Measurements from ENCODE around the gene CYP2R1. TPM values are rescaled to one million over a fixed set of nuclear protein-coding genes. Genes with fewer than 3 reads are reported as not detected.

Gene CYP2R1
- total and polyA plus RNA-seq, 2 experiments from 2014 or later, result 11.8 to 16.4 TPM

- Mint-ChIP-seq H3K27me3 (ENCODE audit: insufficient read depth, low read depth, poor library complexity) (no peaks in the 10 kb centered on the region), H3K27ac (no peak overlapping the region), H3K36me3 (ENCODE audit: low read depth) (peaks cover 8% of the 10 kb centered on the region; the same call in 1 of the 3 replicates), H3K4me1 (no peaks in the 10 kb centered on the region), H3K9me3 (peaks cover 19% of the 10 kb centered on the region), H3K4me3 (no peak overlapping the region)
- no peak overlapping the region for H3K4me3 ChIP-seq
- H3K27me3 ChIP-seq (ENCODE audit: insufficient read depth), result no peaks in the 10 kb centered on the region
- H3K36me3 ChIP-seq (ENCODE audit: insufficient read depth), result no peaks in the 10 kb centered on the region
- no peak overlapping the region for H2AFZ ChIP-seq
- no peaks in the 10 kb centered on the region for H4K20me1 ChIP-seq (replicated peaks; ENCODE audit: insufficient read depth)
- H3F3A ChIP-seq (replicated peaks; ENCODE audit: low read depth), result no peaks in the 10 kb centered on the region
- DNase-seq (ENCODE audit: low spot score), result no peak
- no peaks in the 10 kb centered on the region for H3K79me2 ChIP-seq (replicated peaks; ENCODE audit: insufficient read depth)
- no peak for ATAC-seq
- no peaks in the 10 kb centered on the region for H3K9me2 ChIP-seq (ENCODE audit: insufficient read depth)
- H3K4me1 ChIP-seq (ENCODE audit: insufficient read depth), result no peaks in the 10 kb centered on the region
- H3K27ac ChIP-seq (ENCODE audit: low read depth), result no peak overlapping the region
- TF ChIP-seq NANOG (IDR thresholded peaks at IDR 0.05; ENCODE audit: borderline replicate concordance), result no peak
- TF ChIP-seq JUNB (IDR thresholded peaks at IDR 0.05; ENCODE audit: unreplicated experiment), result no peak
- TF ChIP-seq ETS1 (IDR thresholded peaks at IDR 0.05), result no peak
- TF ChIP-seq EZH2phosphoT487 (IDR thresholded peaks at IDR 0.05; ENCODE audit: unreplicated experiment), result no peak
- TF ChIP-seq ZNF114 (CRISPR knock-in tag; IDR thresholded peaks at IDR 0.05), result no peak
- no peak overlapping the region for H3K4me2 ChIP-seq
Measured at GRCh38 chr11:14930369-14930768, 38.3 kb upstream of the CYP2R1 start.

GRCh38 chr11:14927146-14927545, 35.1 kb upstream of the CYP2R1 start:
- Histone ChIP-seq H3K27ac (ENCODE audit: low read depth) (no peak overlapping the region), H3K79me2 (replicated peaks; ENCODE audit: insufficient read depth) (no peaks in the 10 kb centered on the region), H3K4me2 (no peak overlapping the region), H4K20me1 (replicated peaks; ENCODE audit: insufficient read depth) (no peaks in the 10 kb centered on the region), H2AFZ (no peak overlapping the region), H3F3A (replicated peaks; ENCODE audit: low read depth) (no peaks in the 10 kb centered on the region), H3K4me1 (ENCODE audit: insufficient read depth) (no peaks in the 10 kb centered on the region), H3K27me3 (ENCODE audit: insufficient read depth) (no peaks in the 10 kb centered on the region), H3K36me3 (ENCODE audit: insufficient read depth) (no peaks in the 10 kb centered on the region), H3K4me3 (no peak overlapping the region), H3K9me2 (ENCODE audit: insufficient read depth) (no peaks in the 10 kb centered on the region; the same call in 1 of the 2 replicates)
- TF ChIP-seq ETS1 (IDR thresholded peaks at IDR 0.05) (no peak), CREB1 (CRISPR knock-in tag; IDR thresholded peaks at IDR 0.05; ENCODE audit: low read depth) (no peak), ZNF331 (CRISPR knock-in tag; IDR thresholded peaks at IDR 0.05; ENCODE audit: low read depth) (no peak), EZH2phosphoT487 (IDR thresholded peaks at IDR 0.05; ENCODE audit: unreplicated experiment) (no peak), POLR2AphosphoS5 (IDR thresholded peaks at IDR 0.05; ENCODE audit: low read depth) (no peak), ZNF462 (CRISPR knock-in tag; IDR thresholded peaks at IDR 0.05) (no peak)
- Mint-ChIP-seq H3K27ac (no peak overlapping the region), H3K27me3 (ENCODE audit: insufficient read depth, low read depth, poor library complexity) (no peaks in the 10 kb centered on the region), H3K9me3 (peaks cover 6% of the 10 kb centered on the region; the same call in 2 of the 3 replicates), H3K4me3 (no peak overlapping the region), H3K4me1 (no peaks in the 10 kb centered on the region), H3K36me3 (ENCODE audit: low read depth) (no peaks in the 10 kb centered on the region)
- no peak for DNase-seq (ENCODE audit: low spot score)
- no peak for ATAC-seq
